ENCODE data around the gene RNF213. TPM values are rescaled to one million over a fixed set of nuclear protein-coding genes. Genes with fewer than 3 reads are reported as not detected.

The RNF213 gene
- total and polyA plus RNA-seq, 10 of the 15 experiments (the other 5 are each of a cell fraction or from before 2014, with no cell fraction given): 18.6 to 145 (median 65.8) TPM

GRCh38 chr17:80281516-80281915, 20.9 kb downstream of the RNF213 start (continued):
- TF ChIP-seq MLLT1 (IDR thresholded peaks at IDR 0.05) (no peak), PRDM15 (CRISPR knock-in tag; IDR thresholded peaks at IDR 0.05) (no peak), STAT3 (IDR thresholded peaks at IDR 0.05; ENCODE audit: low read depth, low read length) (no peak), TBL1XR1 (IDR thresholded peaks at IDR 0.05; ENCODE audit: low read depth, low read length) (no peak), HSF1 (IDR thresholded peaks at IDR 0.05; ENCODE audit: low read depth, low read length) (no peak), MTA3 (IDR thresholded peaks at IDR 0.05; ENCODE audit: borderline replicate concordance, low read length) (no peak), MYC (IDR thresholded peaks at IDR 0.05; ENCODE audit: insufficient read depth, insufficient read length, insufficient replicate concordance, low read length, severe bottlenecking) (no peak), USF1 (IDR thresholded peaks at IDR 0.05; ENCODE audit: borderline replicate concordance, extremely low read length, insufficient read depth, low read depth, low read length) (no peak), KLF5 (IDR thresholded peaks at IDR 0.05; ENCODE audit: partially characterized antibody) (no peak), MXI1 (IDR thresholded peaks at IDR 0.05; ENCODE audit: low read depth, low read length) (no peak), DPF2 (IDR thresholded peaks at IDR 0.05) (no peak), ZNF24 (IDR thresholded peaks at IDR 0.05) (no peak)

Data from GM12878 (cell line).